ENCODE measurements around the gene LRMDA.

LRMDA gene

GRCh38 chr10:75695994-75696393 lies 264.6 kb downstream of the LRMDA start:
- no peak for DNase-seq
- in situ Hi-C loops (cut with MboI; ENCODE audit: low pct_unique_long_range_greater_than_20kb, low sequenced_read_pairs): no loop called here

GRCh38 chr10:75696536-75696935 lies 265.1 kb downstream of the LRMDA start:
- no peak for DNase-seq
- in situ Hi-C loops (cut with MboI; ENCODE audit: low pct_unique_long_range_greater_than_20kb, low sequenced_read_pairs): no loop called here

- no peak for DNase-seq
Observed at GRCh38 chr10:75703191-75703854, 271.9 kb downstream of the LRMDA start.

GRCh38 chr10:75705426-75705825 lies 274.0 kb downstream of the LRMDA start:
- in situ Hi-C loops (cut with MboI; ENCODE audit: low pct_unique_long_range_greater_than_20kb, low sequenced_read_pairs): no loop called here
- DNase-seq: no peak

More at GRCh38 chr10:75703191-75703854, 271.9 kb downstream of the LRMDA start:
- in situ Hi-C loops (cut with MboI; ENCODE audit: low pct_unique_long_range_greater_than_20kb, low sequenced_read_pairs): no loop called here

GRCh38 chr10:75707080-75707840 lies 275.8 kb downstream of the LRMDA start:
- no peak for DNase-seq
- in situ Hi-C loops (cut with MboI; ENCODE audit: low pct_unique_long_range_greater_than_20kb, low sequenced_read_pairs): no loop called here

GRCh38 chr10:75708060-75708459 lies 276.6 kb downstream of the LRMDA start:
- in situ Hi-C loops (cut with MboI; ENCODE audit: low pct_unique_long_range_greater_than_20kb, low sequenced_read_pairs): no loop called here
- no peak for DNase-seq

- in situ Hi-C loops (cut with MboI; ENCODE audit: low pct_unique_long_range_greater_than_20kb, low sequenced_read_pairs): no loop called here
- no peak for DNase-seq
Observed at GRCh38 chr10:75709245-75709644, 277.8 kb downstream of the LRMDA start.

- no peak for DNase-seq
- in situ Hi-C loops (cut with MboI; ENCODE audit: low pct_unique_long_range_greater_than_20kb, low sequenced_read_pairs): no loop called here
Observed at GRCh38 chr10:75709811-75710210, 278.4 kb downstream of the LRMDA start.

GRCh38 chr10:75712242-75712880 lies 280.9 kb downstream of the LRMDA start:
- in situ Hi-C loops (cut with MboI; ENCODE audit: low pct_unique_long_range_greater_than_20kb, low sequenced_read_pairs): no loop called here
- DNase-seq: no peak

GRCh38 chr10:75716506-75716905 lies 285.1 kb downstream of the LRMDA start:
- in situ Hi-C loops (cut with MboI; ENCODE audit: low pct_unique_long_range_greater_than_20kb, low sequenced_read_pairs): no loop called here
- DNase-seq: no peak

- in situ Hi-C loops (cut with MboI; ENCODE audit: low pct_unique_long_range_greater_than_20kb, low sequenced_read_pairs): no loop called here
- DNase-seq: no peak
Observed at GRCh38 chr10:75717126-75717916, 285.9 kb downstream of the LRMDA start.

- in situ Hi-C loops (cut with MboI; ENCODE audit: low pct_unique_long_range_greater_than_20kb, low sequenced_read_pairs): no loop called here
- DNase-seq: no peak
Observed at GRCh38 chr10:75718991-75719390, 287.6 kb downstream of the LRMDA start.

GRCh38 chr10:75720157-75720556 lies 288.7 kb downstream of the LRMDA start:
- in situ Hi-C loops (cut with MboI; ENCODE audit: low pct_unique_long_range_greater_than_20kb, low sequenced_read_pairs): no loop called here
- no peak for DNase-seq

- in situ Hi-C loops (cut with MboI; ENCODE audit: low pct_unique_long_range_greater_than_20kb, low sequenced_read_pairs): no loop called here
- DNase-seq: no peak
Observed at GRCh38 chr10:75722020-75722419, 290.6 kb downstream of the LRMDA start.

- in situ Hi-C loops (cut with MboI; ENCODE audit: low pct_unique_long_range_greater_than_20kb, low sequenced_read_pairs): no loop called here
- no peak for DNase-seq
Observed at GRCh38 chr10:75722609-75723008, 291.2 kb downstream of the LRMDA start.

GRCh38 chr10:75723319-75723980 lies 292.0 kb downstream of the LRMDA start:
- DNase-seq: no peak
- in situ Hi-C loops (cut with MboI; ENCODE audit: low pct_unique_long_range_greater_than_20kb, low sequenced_read_pairs): no loop called here

GRCh38 chr10:75724047-75724446 lies 292.6 kb downstream of the LRMDA start:
- no peak for DNase-seq
- in situ Hi-C loops (cut with MboI; ENCODE audit: low pct_unique_long_range_greater_than_20kb, low sequenced_read_pairs): no loop called here

- in situ Hi-C loops (cut with MboI; ENCODE audit: low pct_unique_long_range_greater_than_20kb, low sequenced_read_pairs): no loop called here
- DNase-seq: no peak
Observed at GRCh38 chr10:75726522-75727483, 295.4 kb downstream of the LRMDA start.
